A375 (cell line): Measurements from ENCODE around the gene SSTR5. TPM values are rescaled to one million over a fixed set of nuclear protein-coding genes. Genes with fewer than 3 reads are reported as not detected.

ENCODE experiments used
- total RNA-seq: library from RNA; depleted of rRNA; stranded (reverse); fragments of >200 nt; shearing (Covaris generic); gene quantifications from 2 replicates; pipeline ENCODE4 v1.2.3, GENCODE V29; 2014; rRNA removed

Gene SSTR5
- not detected in 2 replicates for total RNA-seq

DNA sequence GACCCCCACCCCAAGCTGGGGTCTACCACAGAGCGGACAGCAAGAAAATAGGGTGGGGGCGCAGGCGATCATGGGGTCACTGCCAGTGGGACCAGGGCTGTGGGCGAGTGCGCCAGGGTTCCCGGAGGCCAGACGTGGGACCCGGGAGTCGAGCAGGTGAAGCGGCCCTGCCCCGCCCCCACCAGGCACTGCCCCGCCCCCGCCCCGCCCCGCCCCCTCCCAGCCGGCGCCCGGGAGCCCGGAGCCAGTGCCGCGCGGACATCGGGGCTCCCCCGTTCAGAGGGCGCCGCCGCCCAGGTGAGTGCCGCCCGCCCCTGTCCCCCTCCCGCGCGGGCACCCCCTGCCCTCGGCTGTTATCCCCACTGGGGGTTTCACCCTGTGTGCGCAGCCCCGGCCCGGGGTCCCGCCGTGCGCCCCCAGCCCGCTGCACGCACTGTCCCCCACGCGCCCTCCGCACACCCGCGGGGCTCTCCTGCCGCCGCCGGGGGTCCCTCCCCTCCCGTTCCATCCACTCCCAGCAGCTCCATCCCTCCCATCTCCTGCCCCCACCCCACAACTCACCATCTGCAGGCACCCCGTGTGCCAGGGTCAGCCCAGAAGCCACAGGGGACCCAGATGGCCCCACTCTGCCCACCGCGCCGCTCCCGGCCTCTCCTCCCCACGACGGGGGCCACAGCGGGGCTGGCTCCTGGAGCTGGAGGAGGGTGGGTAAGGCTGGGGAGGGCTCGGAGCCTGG, at the start of gene SSTR5:
SSTR5 (plus strand) TSS at position 222 of the 736 bp plus-strand sequence. CDS start 6,122 bp downstream, outside the sequence.

DNA sequence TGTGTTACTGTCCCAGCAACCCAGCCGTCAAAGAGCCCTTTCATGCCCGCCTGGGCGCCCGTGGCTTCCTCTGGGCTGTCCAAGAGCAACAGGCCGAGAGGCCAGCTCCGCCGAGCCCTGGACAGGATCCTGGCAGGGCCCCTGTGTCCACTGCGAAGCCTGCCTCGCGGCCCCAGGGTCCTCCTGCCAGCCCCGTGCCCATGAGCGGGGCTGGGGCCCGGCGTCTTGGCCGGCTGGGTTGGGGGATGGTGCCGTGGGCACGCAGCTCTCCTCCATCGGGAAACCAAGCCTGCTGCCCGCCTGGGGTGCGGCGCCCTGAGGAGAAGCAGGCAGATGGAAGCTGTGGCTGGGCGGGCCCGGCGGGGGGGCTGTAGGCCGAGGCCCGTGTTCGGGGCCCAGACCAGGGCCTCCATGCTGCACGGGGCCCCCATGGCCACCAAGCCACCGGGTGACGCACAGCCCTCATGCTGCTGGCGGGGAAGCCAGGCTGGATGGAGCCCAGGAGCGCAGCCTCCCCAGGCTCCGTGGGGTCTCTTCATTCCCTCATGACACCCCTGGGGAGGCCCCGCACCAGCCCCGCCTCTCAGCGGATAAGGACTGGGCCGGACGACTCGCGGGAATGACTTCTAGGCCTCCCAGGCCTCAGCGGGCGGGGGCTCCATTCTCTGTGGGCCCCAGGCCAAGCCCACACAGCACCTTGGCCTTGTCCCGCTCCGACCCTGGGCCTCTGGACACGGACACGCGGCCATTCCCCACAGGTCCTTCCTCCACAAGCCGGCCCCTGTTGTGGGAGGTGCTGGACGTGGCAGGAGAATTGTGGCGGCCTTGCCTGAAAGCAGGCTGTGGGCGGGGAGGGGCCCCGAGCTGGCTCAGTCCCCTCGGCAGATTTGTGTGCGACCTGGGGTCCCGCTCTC, 23.9 kb downstream of the SSTR5 start, which contains the start of gene C1QTNF8:
C1QTNF8 (minus strand) TSS at position 76 of the 914 bp plus-strand sequence. CDS start 1,322 bp downstream, outside the sequence.

Other genes starting within 250 kb of the SSTR5 start
- gene LMF1, start 101.8 kb upstream of the SSTR5 start, total RNA-seq, result 5.5 and 11.8 TPM in 2 replicates
- 0.87 and 1.3 TPM in 2 replicates for gene SOX8, start 91.0 kb upstream of the SSTR5 start, total RNA-seq
- not detected in 2 replicates for gene C1QTNF8, start 23.5 kb downstream of the SSTR5 start, total RNA-seq
- gene CACNA1H, start 80.4 kb downstream of the SSTR5 start, total RNA-seq, result not detected in 2 replicates
- gene TPSG1, start 152.5 kb downstream of the SSTR5 start, total RNA-seq, result not detected in 2 replicates
- not detected in 2 replicates for gene TPSB2, start 157.4 kb downstream of the SSTR5 start, total RNA-seq
- gene TPSAB1, start 168.0 kb downstream of the SSTR5 start, total RNA-seq, result not detected in 2 replicates
- gene TPSD1, start 183.3 kb downstream of the SSTR5 start, total RNA-seq, result not detected in 2 replicates
- 87.7 and 92.0 TPM in 2 replicates for gene UBE2I, start 236.9 kb downstream of the SSTR5 start, total RNA-seq